ENCODE data around the gene HOXC4.

The HOXC4 gene

GRCh38 chr12:54010972-54011664 is 42.5 kb upstream of the HOXC4 start:
- POLR2A ChIA-PET (ENCODE audit: low non-redundant PET), result no interaction called here
- CTCF ChIA-PET, result interaction anchor here (0.9 kb wide), 1 partner anchor 14 kb away, joined by 6 read pairs; no protein-coding TSS in a partner anchor
- H3K27ac ChIP-seq, result no peak overlapping the region

GRCh38 chr12:54011665-54012532 is 41.7 kb upstream of the HOXC4 start:
- POLR2A ChIA-PET (ENCODE audit: low non-redundant PET), result no interaction called here
- CTCF ChIA-PET, result no interaction called here
- H3K27ac ChIP-seq, result no peak overlapping the region
- no peak for TF ChIP-seq CTCF (conservative IDR thresholded peaks at IDR 0.05; ENCODE audit: low read depth)
- DNase-seq (ENCODE audit: low spot score), result no peak

More at GRCh38 chr12:54010972-54011664, 42.5 kb upstream of the HOXC4 start:
- no peak for TF ChIP-seq CTCF (conservative IDR thresholded peaks at IDR 0.05; ENCODE audit: low read depth)
- DNase-seq (ENCODE audit: low spot score), result no peak

- no peak overlapping the region for H3K27ac ChIP-seq
- DNase-seq (ENCODE audit: low spot score), result no peak
- CTCF ChIA-PET, result no interaction called here
- POLR2A ChIA-PET (ENCODE audit: low non-redundant PET), result no interaction called here
- TF ChIP-seq CTCF (conservative IDR thresholded peaks at IDR 0.05; ENCODE audit: low read depth), result no peak
These were observed 40.8 kb upstream of the HOXC4 start for GRCh38 chr12:54012631-54013409.

GRCh38 chr12:54014377-54015017 is 39.1 kb upstream of the HOXC4 start:
- POLR2A ChIA-PET (ENCODE audit: low non-redundant PET), result no interaction called here

GRCh38 chr12:54015018-54015931 is 38.4 kb upstream of the HOXC4 start:
- H3K27ac ChIP-seq, result no peak overlapping the region
- no peak for TF ChIP-seq CTCF (conservative IDR thresholded peaks at IDR 0.05; ENCODE audit: low read depth)
- CTCF ChIA-PET, result interaction anchor here (0.5 to 2.6 kb wide), 3 partner anchors 9 to 17 kb away, joined by 3 to 15 read pairs (median 3); no protein-coding TSS in a partner anchor
- DNase-seq (ENCODE audit: low spot score), result no peak
- POLR2A ChIA-PET (ENCODE audit: low non-redundant PET), result no interaction called here

More at GRCh38 chr12:54014377-54015017, 39.1 kb upstream of the HOXC4 start:
- CTCF ChIA-PET, result no interaction called here
- no peak overlapping the region for H3K27ac ChIP-seq
- TF ChIP-seq CTCF (conservative IDR thresholded peaks at IDR 0.05; ENCODE audit: low read depth), result no peak
- DNase-seq (ENCODE audit: low spot score), result no peak

All from RWPE1 (cell line).